H1 (cell line): Measurements from ENCODE around the gene CKB. TPM values are rescaled to one million over a fixed set of nuclear protein-coding genes. Genes with fewer than 3 reads are reported as not detected.

Experiments
- CTCF ChIA-PET: fragments of 300-600 bp; sonication (Branson Sonifier 250); formaldehyde crosslinking; loops from one replicate; lab custom pipeline; 2021; ENCODE audit not compliant: partially characterized antibody; lab: Charles Lee
- POLR2A ChIA-PET: fragments of 300-600 bp; sonication (Branson Sonifier 250); formaldehyde crosslinking; loops from one replicate; lab custom pipeline; 2021; ENCODE audit warnings: inconsistent platforms; ENCODE audit not compliant: partially characterized antibody; lab: Charles Lee
- DNase-seq, 2 experiments: peaks; one replicate each; pipeline versions ENCODE4 v3.0.0 to v3.0.0-alpha.2; 2010 to 2022; ENCODE audit warnings: low spot score in 2 of 2, low read depth in 1 of 2, mixed read lengths in 1 of 2
- FAIRE-seq: peaks from 2 replicates; lab custom pipeline; 2011; peaks lifted over from hg19 to GRCh38; lab: Jason Lieb, UNC
- H2AFZ ChIP-seq: 2 replicates; pipeline ENCODE4 v1.8.1; 2012; ENCODE audit warnings: low read length, inconsistent platforms
- H2AK5ac ChIP-seq: 2 replicates; pipeline ENCODE4 v1.6.1; 2013; ENCODE audit warnings: low read depth, low read length
- H2BK120ac ChIP-seq: replicated peaks from 2 replicates; pipeline ENCODE3; 2013; ENCODE audit warnings: low read depth, low read length, inconsistent platforms
- H2BK12ac ChIP-seq: 2 replicates; pipeline ENCODE4 v1.6.1; 2013; ENCODE audit warnings: low read depth, low read length
- H2BK15ac ChIP-seq: 2 replicates; pipeline ENCODE4 v1.6.1; 2013; ENCODE audit warnings: low read length
- H2BK20ac ChIP-seq: 2 replicates; pipeline ENCODE4 v1.6.1; 2013; ENCODE audit warnings: low read length
- H2BK5ac ChIP-seq: 2 replicates; pipeline ENCODE4 v1.6.1; 2013; ENCODE audit warnings: low read depth, low read length
- H3K14ac ChIP-seq: 2 replicates; pipeline ENCODE4 v1.6.1; 2013; ENCODE audit warnings: inconsistent platforms; ENCODE audit not compliant: insufficient read length
- H3K18ac ChIP-seq: 2 replicates; pipeline ENCODE4 v1.6.1; 2013; ENCODE audit warnings: low read length; ENCODE audit errors: extremely low read depth
- H3K23ac ChIP-seq: 2 replicates; pipeline ENCODE4 v1.6.1; 2013; ENCODE audit warnings: inconsistent platforms; ENCODE audit not compliant: insufficient read length
- H3K23me2 ChIP-seq: 2 replicates; pipeline ENCODE4 v1.6.1; 2013; ENCODE audit warnings: low read depth, low read length
- H3K27ac ChIP-seq: 2 replicates; pipeline ENCODE4 v1.6.1; 2011; ENCODE audit warnings: low read depth, low read length, inconsistent platforms
- H3K27me3 ChIP-seq, 4 experiments: replicated peaks in 1 of 4; 1 replicate in 1 of 4; 2 replicates in 3 of 4; pipeline versions ENCODE4 v1.6.1 to v1.8.1; 2011 to 2013; ENCODE audit warnings: low read length in 3 of 4, mild to moderate bottlenecking in 3 of 4, inconsistent platforms in 2 of 4, mixed read lengths in 2 of 4, moderate library complexity in 1 of 4; ENCODE audit not compliant: control insufficient read depth in 3 of 4, insufficient read depth in 3 of 4; ENCODE audit errors: extremely low read depth in 1 of 4
- H3K36me3 ChIP-seq, 4 experiments: 2 replicates each; pipeline versions ENCODE4 v1.6.1 to v1.8.1; 2011 to 2013; ENCODE audit warnings: mild to moderate bottlenecking in 4 of 4, low read length in 3 of 4, moderate library complexity in 2 of 4, control low read depth in 1 of 4, inconsistent platforms in 1 of 4; ENCODE audit not compliant: insufficient read depth in 4 of 4, control insufficient read depth in 2 of 4
- H3K4ac ChIP-seq: replicated peaks from 2 replicates; pipeline ENCODE3; 2013; ENCODE audit warnings: low read length, low read depth, mixed read lengths, inconsistent platforms; ENCODE audit not compliant: insufficient read length
- H3K4me1 ChIP-seq, 4 experiments: replicated peaks in 1 of 4; 1 replicate in 1 of 4; 2 replicates in 3 of 4; pipeline versions ENCODE4 v1.6.1 to v1.8.1; 2011 to 2013; ENCODE audit warnings: low read length in 3 of 4, inconsistent platforms in 2 of 4, mixed read lengths in 1 of 4; ENCODE audit not compliant: insufficient read depth in 4 of 4, control insufficient read depth in 3 of 4
- H3K4me2 ChIP-seq, 2 experiments: 2 replicates each; pipeline versions ENCODE4 v1.6.1 to v1.8.1; 2011 to 2013; ENCODE audit warnings: low read depth in 2 of 2, low read length in 2 of 2, control low read depth in 1 of 2, inconsistent platforms in 1 of 2, mild to moderate bottlenecking in 1 of 2; ENCODE audit not compliant: insufficient read depth in 1 of 2
- H3K4me3 ChIP-seq, 4 experiments: fragments of 200-600, 300-600 bp in 1 of 4; sonication (generic), shearing (Covaris generic), sonication (Bioruptor Twin) in 1 of 4; 2 replicates each; pipeline versions ENCODE4 v1.5.1 to v1.8.1; 2011 to 2016; ENCODE audit warnings: low read length in 4 of 4, low read depth in 3 of 4, control low read depth in 2 of 4, inconsistent platforms in 2 of 4, mild to moderate bottlenecking in 2 of 4, mixed read lengths in 1 of 4, moderate library complexity in 1 of 4; ENCODE audit not compliant: insufficient read depth in 2 of 4; ENCODE audit errors: extremely low read depth in 1 of 4
- H3K56ac ChIP-seq: replicated peaks from 2 replicates; pipeline ENCODE3; 2013; ENCODE audit warnings: low read depth, mild to moderate bottlenecking, mixed read lengths, low read length, inconsistent platforms; ENCODE audit not compliant: insufficient read length
- H3K79me1 ChIP-seq: 2 replicates; pipeline ENCODE4 v1.6.1; 2013; ENCODE audit warnings: low read depth, low read length, control low read depth
- H3K79me2 ChIP-seq, 2 experiments: 2 replicates each; pipeline versions ENCODE4 v1.6.1 to v1.8.1; 2012 to 2013; ENCODE audit warnings: low read length in 2 of 2, mild to moderate bottlenecking in 2 of 2, inconsistent platforms in 1 of 2; ENCODE audit not compliant: insufficient read depth in 2 of 2, control insufficient read depth in 1 of 2
- H3K9ac ChIP-seq, 4 experiments: replicated peaks in 1 of 4; 1 replicate in 1 of 4; 2 replicates in 3 of 4; pipeline versions ENCODE4 v1.6.1 to v1.8.1; 2011 to 2013; ENCODE audit warnings: low read depth in 3 of 4, low read length in 3 of 4, control low read depth in 2 of 4, mild to moderate bottlenecking in 2 of 4, moderate library complexity in 2 of 4, inconsistent platforms in 1 of 4; ENCODE audit errors: extremely low read depth in 1 of 4
- H3K9me3 ChIP-seq, 2 experiments: 2 replicates each; pipeline versions ENCODE4 v1.6.1 to v1.8.1; 2012 to 2013; ENCODE audit warnings: mild to moderate bottlenecking in 2 of 2, moderate library complexity in 2 of 2, control low read depth in 1 of 2, inconsistent platforms in 1 of 2, low read depth in 1 of 2, low read length in 1 of 2, mixed read lengths in 1 of 2; ENCODE audit not compliant: insufficient read depth in 2 of 2
- H4K20me1 ChIP-seq, 2 experiments: replicated peaks in 1 of 2; 2 replicates each; pipeline versions ENCODE3 to v1.8.1; 2011 to 2013; ENCODE audit warnings: inconsistent platforms in 2 of 2, low read length in 2 of 2, mild to moderate bottlenecking in 1 of 2; ENCODE audit not compliant: insufficient read depth in 2 of 2, control insufficient read depth in 1 of 2
- H4K5ac ChIP-seq: 2 replicates; pipeline ENCODE4 v1.6.1; 2013; ENCODE audit warnings: low read length, low read depth, mixed read lengths, inconsistent platforms; ENCODE audit not compliant: insufficient read length
- H4K8ac ChIP-seq: 2 replicates; pipeline ENCODE4 v1.8.0; 2013; ENCODE audit warnings: mild to moderate bottlenecking, moderate library complexity, low read length, inconsistent platforms; ENCODE audit not compliant: insufficient read depth; ENCODE audit errors: extremely low read depth
- H4K91ac ChIP-seq: replicated peaks from 2 replicates; pipeline ENCODE3; 2013; ENCODE audit warnings: low read length, mixed read lengths, inconsistent platforms; ENCODE audit not compliant: insufficient read length
- ASH2L ChIP-seq: fragments of 200-600, 300-600 bp; sonication (generic); IDR thresholded peaks from one replicate; pipeline ENCODE4 v1.7.1; 2017; ENCODE audit warnings: low read length
- BCL11A ChIP-seq, 2 experiments: IDR thresholded peaks; one replicate each; pipeline ENCODE4 v1.6.1; 2011; ENCODE audit warnings: low read depth in 2 of 2, low read length in 2 of 2, mild to moderate bottlenecking in 2 of 2
- CTCF ChIP-seq, 3 experiments: IDR thresholded peaks; 1 replicate in 2 of 3; 2 replicates in 1 of 3; pipeline versions ENCODE4 v1.5.1 to v1.6.1; 2011; ENCODE audit warnings: low read length in 3 of 3, mild to moderate bottlenecking in 3 of 3, inconsistent platforms in 2 of 3, low read depth in 1 of 3, moderate library complexity in 1 of 3; ENCODE audit not compliant: insufficient read depth in 1 of 3; ENCODE audit errors: control extremely low read depth in 1 of 3
- EGR1 ChIP-seq: IDR thresholded peaks from 2 replicates; pipeline ENCODE4 v1.6.1; 2011; ENCODE audit warnings: low read depth, low read length, borderline replicate concordance
- FOSL1 ChIP-seq: IDR thresholded peaks from 2 replicates; pipeline ENCODE4 v1.6.1; 2011; ENCODE audit warnings: mild to moderate bottlenecking, low read depth, low read length, moderate library complexity; ENCODE audit not compliant: insufficient read depth
- GTF2F1 ChIP-seq: IDR thresholded peaks from 2 replicates; pipeline ENCODE4 v1.6.1; 2012; ENCODE audit warnings: low read depth, low read length, improper control_type of control experiment, borderline replicate concordance
- JUN ChIP-seq: IDR thresholded peaks from 2 replicates; pipeline ENCODE4 v1.6.1; 2011; ENCODE audit warnings: low read depth, mild to moderate bottlenecking, improper control_type of control experiment, low read length
- SIRT6 ChIP-seq: IDR thresholded peaks from one replicate; pipeline ENCODE4 v1.7.1; 2012; ENCODE audit warnings: low read length, inconsistent platforms
- SRF ChIP-seq: IDR thresholded peaks from 2 replicates; pipeline ENCODE4 v1.6.1; 2011; ENCODE audit warnings: mild to moderate bottlenecking, low read depth, low read length, moderate library complexity
- TAF7 ChIP-seq: optimal IDR thresholded peaks from 2 replicates; pipeline ENCODE3; 2011; ENCODE audit warnings: low read depth, mild to moderate bottlenecking, inconsistent platforms, low read length, moderate library complexity, borderline replicate concordance
- TBP ChIP-seq: IDR thresholded peaks from 2 replicates; pipeline ENCODE4 v1.6.1; 2011; ENCODE audit warnings: low read depth, low read length, improper control_type of control experiment
- YY1 ChIP-seq: IDR thresholded peaks from 2 replicates; pipeline ENCODE4 v1.6.1; 2011; ENCODE audit warnings: low read depth, mild to moderate bottlenecking, low read length
- WGBS, 2 experiments: shearing (Covaris generic) in 1 of 2; methylation state at CpG; one replicate each; pipeline versions ENCODE4 v1.1.6 to v1.1.7; 2013 to 2015; ENCODE audit warnings: low lambda C conversion rate in 2 of 2, mixed read lengths in 2 of 2, inconsistent platforms in 1 of 2, low coverage in 1 of 2, missing lambda C conversion rate in 1 of 2; ENCODE audit not compliant: insufficient replicate concordance in 2 of 2, insufficient coverage in 1 of 2, insufficient read length in 1 of 2; ENCODE audit errors: extremely low coverage in 1 of 2, missing lambda C conversion rate in 1 of 2; 5-methylcytosine and 5-hydroxymethylcytosine counted together
- polyA plus RNA-seq, 7 experiments: library from polyadenylated mRNA; depleted of rRNA in 3 of 7; stranded (reverse) in 5 of 7; unstranded in 2 of 7; fragments of >200 nt in 5 of 7; fragments of 200-250 nt in 2 of 7; gene quantifications; 1 replicate in 5 of 7; 2 replicates in 1 of 7; 4 replicates in 1 of 7; pipeline versions ENCODE4 v1.2.1 to v1.2.3, GENCODE V29; 2011 to 2013; ENCODE audit warnings: missing spikeins in 2 of 7, mixed read lengths in 2 of 7
- total RNA-seq: library from RNA; stranded (reverse); fragmentation: NEBNext Ultra II Directional; extraction: Animal tissue kit (Norgen Biotek cat#: 25700); gene quantifications from 2 replicates; pipeline ENCODE4 v1.2.1, GENCODE V29; 2021

CKB gene
- total and polyA plus RNA-seq, 2 of the 8 experiments (the other 6 are each of a cell fraction or from before 2014, with no cell fraction given) = 538 to 950 TPM

DNA sequence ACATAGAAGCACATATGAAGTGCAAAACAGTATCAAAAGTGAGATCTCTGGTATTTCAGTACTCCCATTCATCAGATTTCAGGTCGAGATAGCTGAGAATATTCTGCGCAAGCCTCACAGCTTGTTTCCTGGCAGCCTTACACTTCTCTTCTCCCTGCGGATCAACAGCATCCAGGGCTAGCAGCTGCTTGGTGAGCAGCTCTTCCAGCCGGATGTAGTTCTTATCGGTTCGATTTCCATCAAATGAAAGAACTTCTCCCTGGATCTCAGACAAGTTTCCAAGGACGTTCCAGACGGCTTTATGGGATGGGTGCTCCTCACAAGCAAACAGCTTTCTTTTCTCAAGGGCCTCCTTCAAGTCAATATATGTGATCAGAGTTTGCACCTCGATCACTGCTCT is 37.1 kb upstream of the CKB start:
- FAIRE-seq (no peak), DNase-seq (no peak)
- H2BK120ac ChIP-seq = no peak overlapping the region
- no peak overlapping the region for H2BK5ac ChIP-seq
- no peak overlapping the region for H3K9ac ChIP-seq
- no peak overlapping the region for H3K4me3 ChIP-seq
- peaks cover 12 to 68% of the 10 kb centered on the region in 2 experiments for H3K79me2 ChIP-seq
- ChIA-PET POLR2A (interaction anchor here (0.8 to 1.0 kb wide), 2 partner anchors 38 to 39 kb away, joined by 3 read pairs; partner anchors contain the start of gene CKB), CTCF (interaction anchor here (0.8 to 6.2 kb wide), 4 partner anchors 11 to 61 kb away, joined by 4 to 34 read pairs (median 10); no protein-coding TSS in a partner anchor)
- H2BK20ac ChIP-seq = no peak overlapping the region
- no peak overlapping the region for H2AK5ac ChIP-seq
- H3K27ac ChIP-seq = no peak overlapping the region
- no peak overlapping the region for H4K5ac ChIP-seq
- H3K27me3 ChIP-seq = no peaks in the 10 kb centered on the region
- peaks cover 12% of the 10 kb centered on the region; the same call in 1 of the 2 replicates for H3K23me2 ChIP-seq
- H3K79me1 ChIP-seq = peaks cover 9% of the 10 kb centered on the region; the same call in 1 of the 2 replicates
- H4K8ac ChIP-seq = no peak overlapping the region
- no peak overlapping the region for H2BK12ac ChIP-seq
- no peak overlapping the region for H2BK15ac ChIP-seq
- no peak overlapping the region for H2AFZ ChIP-seq
- H3K23ac ChIP-seq = no peak overlapping the region
- no peak overlapping the region for H3K18ac ChIP-seq
- no peak overlapping the region for H3K4ac ChIP-seq
- peaks cover 0 to 21% (median 12%) of the 10 kb centered on the region in 4 experiments; a peak in 7 of 8 replicates for H3K36me3 ChIP-seq
- H3K14ac ChIP-seq = no peak overlapping the region
- H3K9me3 ChIP-seq = no peaks in the 10 kb centered on the region
- H4K20me1 ChIP-seq = peaks cover 8 to 10% of the 10 kb centered on the region in 2 experiments
- no peak overlapping the region for H3K56ac ChIP-seq
- no peak overlapping the region for H4K91ac ChIP-seq
- 90% methylated on average over 9 of the region's 9 CpGs; no CpG with 5 or more reads in 1 of the 2 experiments for WGBS, 2 experiments
- peaks cover 0 to 4% (median under 1%) of the 10 kb centered on the region in 4 experiments; a peak in 2 of 7 replicates for H3K4me1 ChIP-seq
- H3K4me2 ChIP-seq = no peak overlapping the region; a peak in 1 of 4 replicates
- TF ChIP-seq TAF7 (no peak), CTCF (IDR thresholded peaks at IDR 0.05; ENCODE audit: control extremely low read depth in 1 of 3, insufficient read depth in 1 of 3, low read depth in 1 of 3, low read length in 3 of 3) (no peak), EGR1 (no peak), TBP (no peak), BCL11A (IDR thresholded peaks at IDR 0.05; ENCODE audit: low read depth in 2 of 2, low read length in 2 of 2) (no peak), FOSL1 (no peak), SRF (no peak), GTF2F1 (no peak), YY1 (no peak), SIRT6 (no peak), JUN (no peak), ASH2L (no peak)
